ENCODE measurements around the gene NCOR1. TPM values are rescaled to one million over a fixed set of nuclear protein-coding genes. Genes with fewer than 3 reads are reported as not detected.

NCOR1 gene
- total and polyA plus RNA-seq, 2 of the 8 experiments (the other 6 are each of a cell fraction or from before 2014, with no cell fraction given), result 65.4 to 142 TPM

GRCh38 chr17:16215273-16215964 lies at the start of gene NCOR1 (continued):
- TF ChIP-seq CBX5 (IDR thresholded peaks at IDR 0.05; ENCODE audit: low read depth, low read length) (no peak), E2F6 (IDR thresholded peaks at IDR 0.05) (no peak), CREB1 (IDR thresholded peaks at IDR 0.05) (no peak), POU5F1 (IDR thresholded peaks at IDR 0.05; ENCODE audit: low read depth, low read length) (no peak), KDM1A (IDR thresholded peaks at IDR 0.05; ENCODE audit: borderline replicate concordance, low read length) (no peak), EZH2 (IDR thresholded peaks at IDR 0.05; ENCODE audit: low read depth, low read length, severe bottlenecking) (no peak), CTCF (IDR thresholded peaks at IDR 0.05; ENCODE audit: control extremely low read depth in 1 of 3, insufficient read depth in 1 of 3, low read depth in 1 of 3, low read length in 3 of 3) (peak in 2 of 3 experiments; percentile 9 to 21; a peak in 2 of 4 replicates), FOSL1 (IDR thresholded peaks at IDR 0.05; ENCODE audit: insufficient read depth, low read depth, low read length) (0 out of 2 replicates have a peak, but pooled peaks have one; percentile 3), RAD21 (IDR thresholded peaks at IDR 0.05 in 1 of 2, conservative IDR thresholded peaks at IDR 0.05 in 1 of 2; ENCODE audit: low read depth in 2 of 2, low read length in 2 of 2) (peak; percentile 14 to 40; a peak in 2 of 4 replicates), JUND (IDR thresholded peaks at IDR 0.05; ENCODE audit: low read length) (no peak), KDM5A (IDR thresholded peaks at IDR 0.05; ENCODE audit: low read length) (no peak), RBBP5 (IDR thresholded peaks at IDR 0.05; ENCODE audit: borderline replicate concordance, low read depth, low read length) (peak; percentile 99), BACH1 (IDR thresholded peaks at IDR 0.05; ENCODE audit: low read length) (no peak), BRCA1 (IDR thresholded peaks at IDR 0.05; ENCODE audit: low read depth, low read length) (no peak)
